Astrocyte (in vitro differentiated cells and primary cell): ENCODE measurements around the gene ITGB3BP.

ENCODE experiments used
- EZH2 ChIP-seq: IDR thresholded peaks from 2 replicates; pipeline ENCODE4 v1.6.1; 2012; ENCODE audit warnings: mild to moderate bottlenecking, low read length, inconsistent platforms; ENCODE audit not compliant: insufficient read depth
- TF ChIP-seq, protein P1 (sequence below): IDR thresholded peaks from 2 replicates; pipeline ENCODE4 v1.5.1; 2011; ENCODE audit warnings: low read depth, mild to moderate bottlenecking, inconsistent platforms, low read length, moderate library complexity; ENCODE audit not compliant: insufficient read depth

DNA sequence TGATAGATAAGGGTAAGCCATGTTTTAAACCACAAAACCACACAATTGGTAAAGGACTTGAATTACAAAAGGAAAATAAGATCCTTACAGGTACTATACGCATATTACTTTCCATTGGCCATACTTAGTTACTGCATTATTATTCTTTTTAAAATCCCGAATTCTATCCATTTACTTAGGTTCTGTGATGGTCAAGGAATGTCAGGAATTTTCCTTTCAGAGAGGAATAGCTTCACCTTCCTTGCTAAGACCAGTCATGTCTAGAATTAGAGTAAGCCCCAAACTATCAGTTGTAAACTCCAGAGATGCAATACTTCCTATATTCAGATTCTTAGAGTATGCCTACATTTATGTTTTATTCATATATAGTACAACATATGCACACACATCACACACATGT, 14.0 kb upstream of the ITGB3BP start:
- TF ChIP-seq, protein P1, sequence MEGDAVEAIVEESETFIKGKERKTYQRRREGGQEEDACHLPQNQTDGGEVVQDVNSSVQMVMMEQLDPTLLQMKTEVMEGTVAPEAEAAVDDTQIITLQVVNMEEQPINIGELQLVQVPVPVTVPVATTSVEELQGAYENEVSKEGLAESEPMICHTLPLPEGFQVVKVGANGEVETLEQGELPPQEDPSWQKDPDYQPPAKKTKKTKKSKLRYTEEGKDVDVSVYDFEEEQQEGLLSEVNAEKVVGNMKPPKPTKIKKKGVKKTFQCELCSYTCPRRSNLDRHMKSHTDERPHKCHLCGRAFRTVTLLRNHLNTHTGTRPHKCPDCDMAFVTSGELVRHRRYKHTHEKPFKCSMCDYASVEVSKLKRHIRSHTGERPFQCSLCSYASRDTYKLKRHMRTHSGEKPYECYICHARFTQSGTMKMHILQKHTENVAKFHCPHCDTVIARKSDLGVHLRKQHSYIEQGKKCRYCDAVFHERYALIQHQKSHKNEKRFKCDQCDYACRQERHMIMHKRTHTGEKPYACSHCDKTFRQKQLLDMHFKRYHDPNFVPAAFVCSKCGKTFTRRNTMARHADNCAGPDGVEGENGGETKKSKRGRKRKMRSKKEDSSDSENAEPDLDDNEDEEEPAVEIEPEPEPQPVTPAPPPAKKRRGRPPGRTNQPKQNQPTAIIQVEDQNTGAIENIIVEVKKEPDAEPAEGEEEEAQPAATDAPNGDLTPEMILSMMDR = no peak
- no peak for TF ChIP-seq EZH2
